Measurements from ENCODE around the gene HIRA. TPM values are rescaled to one million over a fixed set of nuclear protein-coding genes. Genes with fewer than 3 reads are reported as not detected.

Gene HIRA
- total and polyA plus RNA-seq, 4 donors = 4.1 to 32.5 (median 23.0) TPM

GRCh38 chr22:19291580-19292457 lies 139.7 kb downstream of the HIRA start, which contains the start of gene CLTCL1:
Gene CLTCL1, minus strand, starts transcription at chr22:19291719. Its CDS starts 78 bp downstream, at chr22:19291641.
- H3K9me3 ChIP-seq (ENCODE audit: control insufficient read depth in 4 of 4, low read length in 3 of 4) = no peaks in the 10 kb centered on the region
- no peaks in the 10 kb centered on the region for H3K36me3 ChIP-seq (ENCODE audit: control insufficient read depth in 4 of 4, insufficient read depth in 3 of 4, low read depth in 1 of 4, low read length in 3 of 4)
- TF ChIP-seq SP1 (IDR thresholded peaks at IDR 0.05) = peak; percentile 26
- TF ChIP-seq FOXA1 (IDR thresholded peaks at IDR 0.05) = no peak
- TF ChIP-seq MAX (IDR thresholded peaks at IDR 0.05) = peak; percentile 29
- peaks cover 3 to 20% (median 15%) of the 10 kb centered on the region in 4 donors for H3K4me1 ChIP-seq (ENCODE audit: control insufficient read depth in 4 of 4, insufficient read depth in 4 of 4, low read length in 3 of 4)
- WGBS = 2% methylated on average over 71 of the region's 74 CpGs
- H3K4me3 ChIP-seq (ENCODE audit: low read depth in 1 of 3, low read length in 3 of 3) = peak within 1 kb of the TSS; percentile 78 to 95 (median 92)
- H3K27me3 ChIP-seq (ENCODE audit: control insufficient read depth in 4 of 4, insufficient read depth in 4 of 4, low read length in 3 of 4) = no peaks in the 10 kb centered on the region
- H3K9ac ChIP-seq (ENCODE audit: low read depth in 1 of 2, low read length in 2 of 2) = peak within 1 kb of the TSS; percentile 20 to 66
- H3K27ac ChIP-seq (ENCODE audit: low read depth in 1 of 2, low read length in 2 of 2) = peak within 1 kb of the TSS; percentile 66 to 89
- DNase-seq (ENCODE audit: low spot score) = peak; percentile 85

- no peak overlapping the region for H3K9ac ChIP-seq (ENCODE audit: low read depth in 1 of 2, low read length in 2 of 2)
- peaks cover 3 to 20% (median 15%) of the 10 kb centered on the region in 4 donors for H3K4me1 ChIP-seq (ENCODE audit: control insufficient read depth in 4 of 4, insufficient read depth in 4 of 4, low read length in 3 of 4)
- H3K4me3 ChIP-seq (ENCODE audit: low read depth in 1 of 3, low read length in 3 of 3) = peak overlapping the region; percentile 42 to 92 (median 57)
- no peaks in the 10 kb centered on the region for H3K27me3 ChIP-seq (ENCODE audit: control insufficient read depth in 4 of 4, insufficient read depth in 4 of 4, low read length in 3 of 4)
- no peaks in the 10 kb centered on the region for H3K36me3 ChIP-seq (ENCODE audit: control insufficient read depth in 4 of 4, insufficient read depth in 3 of 4, low read depth in 1 of 4, low read length in 3 of 4)
- no peak for TF ChIP-seq CTCF (IDR thresholded peaks at IDR 0.05; ENCODE audit: low read depth, low read length, missing input control)
- no peak for TF ChIP-seq SP1 (IDR thresholded peaks at IDR 0.05)
- no peak for TF ChIP-seq JUND (IDR thresholded peaks at IDR 0.05)
- TF ChIP-seq ZBTB33 (IDR thresholded peaks at IDR 0.05) = no peak
- TF ChIP-seq NR2F2 (IDR thresholded peaks at IDR 0.05) = no peak
- no peak for TF ChIP-seq HNF4G (IDR thresholded peaks at IDR 0.05)
- TF ChIP-seq RAD21 (IDR thresholded peaks at IDR 0.05) = no peak
- no peaks in the 10 kb centered on the region for H3K9me3 ChIP-seq (ENCODE audit: control insufficient read depth in 4 of 4, low read length in 3 of 4)
- WGBS = under 1% methylated on average over 41 of the region's 41 CpGs
- peak overlapping the region in 1 of 2 donors; percentile 29 for H3K27ac ChIP-seq (ENCODE audit: low read depth in 1 of 2, low read length in 2 of 2)
- DNase-seq (ENCODE audit: low spot score) = peak; percentile 41
Measured at GRCh38 chr22:19291218-19291579, 140.3 kb downstream of the HIRA start.

GRCh38 chr22:19290400-19291217 lies 140.9 kb downstream of the HIRA start:
- Histone ChIP-seq H3K36me3 (ENCODE audit: control insufficient read depth in 4 of 4, insufficient read depth in 3 of 4, low read depth in 1 of 4, low read length in 3 of 4) (no peaks in the 10 kb centered on the region), H3K9ac (ENCODE audit: low read depth in 1 of 2, low read length in 2 of 2) (no peak overlapping the region), H3K4me3 (ENCODE audit: low read depth in 1 of 3, low read length in 3 of 3) (peak overlapping the region; percentile 42 to 92 (median 57)), H3K27me3 (ENCODE audit: control insufficient read depth in 4 of 4, insufficient read depth in 4 of 4, low read length in 3 of 4) (no peaks in the 10 kb centered on the region), H3K27ac (ENCODE audit: low read depth in 1 of 2, low read length in 2 of 2) (no peak overlapping the region), H3K4me1 (ENCODE audit: control insufficient read depth in 4 of 4, insufficient read depth in 4 of 4, low read length in 3 of 4) (peaks cover 3 to 20% (median 15%) of the 10 kb centered on the region in 4 donors), H3K9me3 (ENCODE audit: control insufficient read depth in 4 of 4, low read length in 3 of 4) (no peaks in the 10 kb centered on the region)
- WGBS = 28% methylated on average over 27 of the region's 27 CpGs
- DNase-seq (ENCODE audit: low spot score) = no peak
- TF ChIP-seq EGR1 (IDR thresholded peaks at IDR 0.05; ENCODE audit: low read depth in 2 of 2) (no peak), REST (IDR thresholded peaks at IDR 0.05) (no peak), FOXA1 (IDR thresholded peaks at IDR 0.05) (no peak), TAF1 (conservative IDR thresholded peaks at IDR 0.05) (no peak), MAX (IDR thresholded peaks at IDR 0.05) (no peak), SP1 (IDR thresholded peaks at IDR 0.05) (no peak), HNF4A (conservative IDR thresholded peaks at IDR 0.05) (no peak), HNF4G (IDR thresholded peaks at IDR 0.05) (no peak), FOXA2 (IDR thresholded peaks at IDR 0.05) (no peak), YY1 (IDR thresholded peaks at IDR 0.05) (no peak)
